GM12878 (cell line): ENCODE measurements around the gene WNK1.

ENCODE experiments used
- CTCF ChIP-seq, 3 experiments: IDR thresholded peaks in 2 of 3; conservative IDR thresholded peaks in 1 of 3; 2 replicates each; pipeline ENCODE4 v1.5.1; 2011; ENCODE audit warnings: low read depth in 3 of 3, low read length in 3 of 3, mild to moderate bottlenecking in 3 of 3, control low read depth in 2 of 3, moderate library complexity in 2 of 3, inconsistent platforms in 1 of 3, mixed read lengths in 1 of 3; ENCODE audit not compliant: control insufficient read depth in 2 of 3, insufficient read depth in 1 of 3; ENCODE audit errors: extremely low read depth in 1 of 3
- JUND ChIP-seq: IDR thresholded peaks from 2 replicates; pipeline ENCODE4 v1.6.1; 2012; ENCODE audit warnings: low read depth, mild to moderate bottlenecking, low read length, improper control_type of control experiment, moderate library complexity
- PBX3 ChIP-seq: IDR thresholded peaks from 2 replicates; pipeline ENCODE4 v1.6.1; 2011; ENCODE audit warnings: mild to moderate bottlenecking, low read depth, low read length, moderate library complexity; ENCODE audit not compliant: insufficient replicate concordance
- RFX5 ChIP-seq: IDR thresholded peaks from 2 replicates; pipeline ENCODE4 v1.6.1; 2011; ENCODE audit warnings: low read depth, low read length, improper control_type of control experiment

- TF ChIP-seq JUND (no peak), CTCF (IDR thresholded peaks at IDR 0.05 in 2 of 3, conservative IDR thresholded peaks at IDR 0.05 in 1 of 3; ENCODE audit: control insufficient read depth in 2 of 3, extremely low read depth in 1 of 3, insufficient read depth in 1 of 3, low read depth in 3 of 3, low read length in 3 of 3) (no peak), PBX3 (no peak), RFX5 (no peak)
Observed at GRCh38 chr12:912466-913235, 160.3 kb downstream of the WNK1 start.
